ENCODE data around the gene PRKCB.

GRCh38 chr16:24232936-24233335 lies 397.2 kb downstream of the PRKCB start:
- no peak for TF ChIP-seq CTCF (IDR thresholded peaks at IDR 0.05; ENCODE audit: control extremely low read depth in 1 of 3, insufficient read depth in 1 of 3, low read depth in 1 of 3, low read length in 3 of 3)
- no peak for TF ChIP-seq CHD1 (IDR thresholded peaks at IDR 0.05; ENCODE audit: low read depth, low read length)
- no peak for TF ChIP-seq EZH2 (IDR thresholded peaks at IDR 0.05; ENCODE audit: low read depth, low read length, severe bottlenecking)
- TF ChIP-seq POLR2AphosphoS5 (IDR thresholded peaks at IDR 0.05; ENCODE audit: low read depth, low read length), result no peak
- TF ChIP-seq PHF8 (conservative IDR thresholded peaks at IDR 0.05; ENCODE audit: low read depth, low read length), result no peak
